ENCODE data around the gene EMC8.

EMC8 gene

GRCh38 chr16:85753559-85753958, 45.8 kb downstream of the EMC8 start:
- Histone ChIP-seq H3K36me3 (ENCODE audit: control insufficient read depth in 4 of 4, insufficient read depth in 4 of 4, low read length in 3 of 4) (no peaks in the 10 kb centered on the region), H3K4me3 (ENCODE audit: control insufficient read depth in 1 of 7, extremely low read depth in 1 of 7, insufficient read depth in 4 of 7, low read depth in 2 of 7, low read length in 6 of 7) (no peak overlapping the region), H3K27ac (ENCODE audit: insufficient read depth in 1 of 2, low read depth in 1 of 2, low read length in 2 of 2, poor library complexity in 1 of 2, severe bottlenecking in 2 of 2) (no peak overlapping the region), H3K9me3 (ENCODE audit: control extremely low read depth in 1 of 5, control insufficient read depth in 4 of 5, insufficient read depth in 2 of 5, low read depth in 1 of 5, low read length in 4 of 5) (no peaks in the 10 kb centered on the region), H3K27me3 (replicated peaks in 2 of 5; ENCODE audit: control insufficient read depth in 4 of 5, insufficient read depth in 5 of 5, low read length in 4 of 5) (peaks cover 0 to 28% (median 9%) of the 10 kb centered on the region in 5 experiments), H3K4me1 (ENCODE audit: control extremely low read depth in 1 of 4, control insufficient read depth in 4 of 4, insufficient read depth in 4 of 4, low read length in 3 of 4) (peaks cover 2 to 59% (median 21%) of the 10 kb centered on the region in 4 experiments)
- POLR2A ChIA-PET: no interaction called here
- DNase-seq: no peak
- 83% methylated on average over 3 of the region's 6 CpGs for WGBS (ENCODE audit: insufficient coverage)
- CTCF ChIA-PET: interaction anchor here (1.2 kb wide), 1 partner anchor 33 kb away, joined by 3 read pairs; no protein-coding TSS in a partner anchor

DNA sequence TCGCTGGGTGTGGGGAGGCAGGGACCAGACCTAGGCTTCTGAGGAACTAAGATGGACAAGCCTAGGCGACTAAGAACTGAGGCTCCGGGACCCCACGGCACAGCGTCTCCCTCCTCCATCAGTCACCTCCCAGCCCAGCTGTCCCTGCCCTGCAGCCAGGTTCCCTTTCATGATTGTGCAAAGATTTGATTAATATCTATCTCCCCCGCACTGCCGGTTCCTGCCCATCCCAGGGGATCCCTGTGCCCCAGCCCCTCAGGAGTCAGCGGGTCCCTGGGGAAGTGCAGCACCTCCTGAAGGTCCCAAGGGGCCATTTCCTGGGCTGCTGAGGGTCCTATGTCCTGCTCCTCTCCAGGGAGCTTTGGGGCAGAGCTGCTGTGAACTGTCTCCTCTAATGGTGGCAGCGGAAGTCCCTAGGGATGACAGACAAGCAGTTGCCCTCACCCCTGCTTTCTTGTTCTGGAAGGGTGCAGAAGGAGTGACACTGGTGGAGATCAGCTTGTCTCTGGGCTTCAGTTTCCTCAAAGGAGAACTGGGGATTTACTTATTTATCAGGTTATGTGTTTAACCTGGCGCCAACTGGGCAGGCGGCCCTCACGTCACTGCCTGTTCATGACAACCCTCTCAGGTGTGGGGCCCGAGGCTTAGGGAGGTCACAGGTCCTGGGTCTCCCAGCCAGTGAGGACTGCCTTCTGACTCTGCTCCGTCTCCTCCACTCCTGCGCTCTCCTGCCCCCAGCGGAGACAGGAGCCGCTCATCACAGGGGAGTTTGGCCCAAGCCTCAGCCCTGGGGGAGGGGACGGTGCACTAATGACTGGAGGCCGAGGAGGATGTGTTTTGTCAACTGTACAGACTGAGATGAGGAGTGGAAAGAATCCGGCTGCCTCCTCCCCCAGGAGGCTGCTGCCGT, 46.6 kb downstream of the EMC8 start:
- CTCF ChIA-PET: interaction anchor here (1.2 kb wide), 1 partner anchor 32 kb away, joined by 3 read pairs; no protein-coding TSS in a partner anchor
- H3K4me3 ChIP-seq (ENCODE audit: control insufficient read depth in 1 of 7, extremely low read depth in 1 of 7, insufficient read depth in 4 of 7, low read depth in 2 of 7, low read length in 6 of 7): no peak overlapping the region

DNA sequence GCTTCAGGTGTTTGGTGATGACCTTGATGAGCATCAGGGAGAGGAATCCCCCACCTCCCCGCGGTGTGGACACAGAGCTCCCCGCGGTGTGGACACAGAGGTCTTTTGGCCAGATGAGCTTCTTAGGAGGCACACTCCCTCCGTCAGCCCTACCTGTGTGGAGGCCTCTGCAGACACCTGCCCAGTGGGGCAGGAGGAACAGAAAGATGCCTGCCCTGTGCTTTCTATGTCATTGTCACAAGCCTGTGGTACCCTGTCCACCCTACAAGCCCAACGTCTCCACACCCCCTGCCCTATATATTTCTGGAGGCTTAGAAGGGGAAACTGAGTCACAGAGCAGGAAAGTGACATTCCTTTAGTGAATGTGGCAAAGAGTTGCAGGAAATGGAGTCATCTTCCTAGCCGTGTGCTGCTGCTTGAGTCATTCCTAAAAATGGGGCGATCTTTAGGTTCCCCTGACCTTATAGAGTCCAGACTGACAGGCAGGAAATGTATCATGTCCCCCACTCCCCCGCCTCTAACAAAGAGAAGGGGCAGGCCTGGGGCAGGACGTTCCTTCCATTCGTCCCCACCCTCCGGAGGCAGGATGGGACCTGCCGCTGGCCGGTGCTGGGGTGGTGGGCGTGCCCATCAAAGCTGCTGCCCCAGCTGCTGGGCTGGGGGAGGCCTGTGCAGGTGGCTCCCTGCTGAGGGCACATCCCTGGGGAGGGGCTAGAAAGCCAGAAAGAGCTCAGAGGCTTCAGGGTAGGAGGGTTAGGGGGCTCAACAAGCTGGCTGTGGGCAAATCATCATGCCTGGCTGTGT, 47.4 kb downstream of the EMC8 start:
- H3K27me3 ChIP-seq (replicated peaks in 2 of 5; ENCODE audit: control insufficient read depth in 4 of 5, insufficient read depth in 5 of 5, low read length in 4 of 5): peaks cover 0 to 28% (median 9%) of the 10 kb centered on the region in 5 experiments
- POLR2A ChIA-PET: no interaction called here
- DNase-seq: no peak
- H3K4me3 ChIP-seq (ENCODE audit: control insufficient read depth in 1 of 7, extremely low read depth in 1 of 7, insufficient read depth in 4 of 7, low read depth in 2 of 7, low read length in 6 of 7): no peak overlapping the region
- H3K4me1 ChIP-seq (ENCODE audit: control extremely low read depth in 1 of 4, control insufficient read depth in 4 of 4, insufficient read depth in 4 of 4, low read length in 3 of 4): peaks cover 0 to 45% (median 20%) of the 10 kb centered on the region in 4 experiments
- H3K36me3 ChIP-seq (ENCODE audit: control insufficient read depth in 4 of 4, insufficient read depth in 4 of 4, low read length in 3 of 4): no peaks in the 10 kb centered on the region
- H3K27ac ChIP-seq (ENCODE audit: insufficient read depth in 1 of 2, low read depth in 1 of 2, low read length in 2 of 2, poor library complexity in 1 of 2, severe bottlenecking in 2 of 2): no peak overlapping the region
- 66% methylated on average over 9 of the region's 15 CpGs for WGBS (ENCODE audit: insufficient coverage)
- CTCF ChIA-PET: interaction anchor here (0.8 kb wide), 1 partner anchor 9 kb away, joined by 3 read pairs; no protein-coding TSS in a partner anchor
- H3K9me3 ChIP-seq (ENCODE audit: control extremely low read depth in 1 of 5, control insufficient read depth in 4 of 5, insufficient read depth in 2 of 5, low read depth in 1 of 5, low read length in 4 of 5): no peaks in the 10 kb centered on the region

More for the DNA sequence above, 46.6 kb downstream of the EMC8 start:
- Histone ChIP-seq H3K27me3 (replicated peaks in 2 of 5; ENCODE audit: control insufficient read depth in 4 of 5, insufficient read depth in 5 of 5, low read length in 4 of 5) (peaks cover 0 to 28% (median 9%) of the 10 kb centered on the region in 5 experiments), H3K4me1 (ENCODE audit: control extremely low read depth in 1 of 4, control insufficient read depth in 4 of 4, insufficient read depth in 4 of 4, low read length in 3 of 4) (peaks cover 0 to 52% (median 20%) of the 10 kb centered on the region in 4 experiments), H3K9me3 (ENCODE audit: control extremely low read depth in 1 of 5, control insufficient read depth in 4 of 5, insufficient read depth in 2 of 5, low read depth in 1 of 5, low read length in 4 of 5) (no peaks in the 10 kb centered on the region), H3K27ac (ENCODE audit: insufficient read depth in 1 of 2, low read depth in 1 of 2, low read length in 2 of 2, poor library complexity in 1 of 2, severe bottlenecking in 2 of 2) (no peak overlapping the region), H3K36me3 (ENCODE audit: control insufficient read depth in 4 of 4, insufficient read depth in 4 of 4, low read length in 3 of 4) (no peaks in the 10 kb centered on the region)
- POLR2A ChIA-PET: no interaction called here
- no peak for DNase-seq
- 89% methylated on average over 20 of the region's 21 CpGs for WGBS (ENCODE audit: insufficient coverage)

DNA sequence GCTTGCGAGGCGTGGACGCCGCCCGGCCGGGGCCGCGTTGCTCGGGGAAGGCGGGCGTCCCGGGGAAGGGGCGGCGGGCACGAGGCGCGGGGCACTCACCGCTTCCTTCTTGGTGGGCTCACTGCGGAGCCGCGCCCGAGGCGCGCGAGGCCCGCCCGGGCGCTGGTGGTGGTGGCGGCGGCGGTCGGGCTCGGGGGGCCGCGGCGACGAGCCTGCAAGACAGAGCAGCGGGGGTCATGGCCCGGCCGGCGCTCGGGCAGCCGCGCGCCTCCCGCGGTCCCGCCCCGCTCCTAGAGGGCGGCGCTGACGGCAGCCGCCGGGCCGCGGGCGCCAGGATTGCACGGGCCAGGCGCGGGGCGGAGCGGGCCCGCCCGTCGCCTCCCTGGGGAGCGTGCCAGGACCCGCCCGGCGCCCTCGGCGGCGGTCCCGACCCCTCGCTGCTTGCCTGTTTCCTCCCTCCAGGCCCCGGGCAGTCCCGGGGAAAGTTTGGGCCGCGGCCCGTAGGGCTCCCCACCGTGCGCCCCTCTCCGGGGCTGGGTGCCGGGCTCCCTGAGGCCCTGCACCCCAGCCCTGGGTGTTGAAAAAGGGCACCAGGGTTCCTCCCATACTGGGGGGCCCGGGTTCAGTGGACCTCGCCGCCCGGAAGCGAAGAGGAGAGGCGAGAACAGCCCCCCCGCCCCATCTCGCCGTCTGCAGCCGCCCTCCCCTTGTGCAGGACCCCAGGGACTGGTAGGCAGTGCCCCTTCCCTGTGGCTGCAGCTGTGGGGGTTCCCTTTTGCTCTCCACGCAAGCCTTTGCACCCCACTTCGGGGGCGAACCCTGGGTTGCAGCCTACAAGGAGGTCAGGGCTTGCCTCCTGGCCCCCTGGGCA, 48.3 kb downstream of the EMC8 start, which contains the start of gene C16orf74:
Gene C16orf74, minus strand, starts transcription at position 270 of the 871 bp plus-strand sequence. CDS start 15,879 bp downstream, outside the sequence.
- ChIA-PET CTCF (interaction anchor here (0.8 to 1.0 kb wide), 2 partner anchors 9 to 11 kb away, joined by 3 read pairs; no protein-coding TSS in a partner anchor), POLR2A (no interaction called here)
- Histone ChIP-seq H3K27ac (ENCODE audit: insufficient read depth in 1 of 2, low read depth in 1 of 2, low read length in 2 of 2, poor library complexity in 1 of 2, severe bottlenecking in 2 of 2) (no peak within 1 kb of the TSS), H3K36me3 (ENCODE audit: control insufficient read depth in 4 of 4, insufficient read depth in 4 of 4, low read length in 3 of 4) (peaks cover 0 to 2% (median 0%) of the 10 kb centered on the region in 4 experiments), H3K9me3 (ENCODE audit: control extremely low read depth in 1 of 5, control insufficient read depth in 4 of 5, insufficient read depth in 2 of 5, low read depth in 1 of 5, low read length in 4 of 5) (no peaks in the 10 kb centered on the region), H3K4me1 (ENCODE audit: control extremely low read depth in 1 of 4, control insufficient read depth in 4 of 4, insufficient read depth in 4 of 4, low read length in 3 of 4) (peaks cover 0 to 42% (median 20%) of the 10 kb centered on the region in 4 experiments), H3K27me3 (replicated peaks in 2 of 5; ENCODE audit: control insufficient read depth in 4 of 5, insufficient read depth in 5 of 5, low read length in 4 of 5) (peaks cover 0 to 28% (median 9%) of the 10 kb centered on the region in 5 experiments), H3K4me3 (ENCODE audit: control insufficient read depth in 1 of 7, extremely low read depth in 1 of 7, insufficient read depth in 4 of 7, low read depth in 2 of 7, low read length in 6 of 7) (peak within 1 kb of the TSS; percentile 28 to 69 (median 66))
- 14% methylated on average over 50 of the region's 96 CpGs for WGBS (ENCODE audit: insufficient coverage)
- peak in 2 of 3 donors; percentile 28 to 45 for DNase-seq

- POLR2A ChIA-PET: no interaction called here
- no peaks in the 10 kb centered on the region for H3K9me3 ChIP-seq (ENCODE audit: control extremely low read depth in 1 of 5, control insufficient read depth in 4 of 5, insufficient read depth in 2 of 5, low read depth in 1 of 5, low read length in 4 of 5)
- WGBS (ENCODE audit: insufficient coverage): under 1% methylated on average over 35 of the region's 51 CpGs
- H3K36me3 ChIP-seq (ENCODE audit: control insufficient read depth in 4 of 4, insufficient read depth in 4 of 4, low read length in 3 of 4): peaks cover 0 to 2% (median 0%) of the 10 kb centered on the region in 4 experiments
- peak overlapping the region; percentile 28 to 69 (median 66) for H3K4me3 ChIP-seq (ENCODE audit: control insufficient read depth in 1 of 7, extremely low read depth in 1 of 7, insufficient read depth in 4 of 7, low read depth in 2 of 7, low read length in 6 of 7)
- peaks cover 0 to 37% (median 20%) of the 10 kb centered on the region in 4 experiments for H3K4me1 ChIP-seq (ENCODE audit: control extremely low read depth in 1 of 4, control insufficient read depth in 4 of 4, insufficient read depth in 4 of 4, low read length in 3 of 4)
- CTCF ChIA-PET: interaction anchor here (1.0 to 1.6 kb wide), 2 partner anchors 11 to 33 kb away, joined by 3 to 4 read pairs; no protein-coding TSS in a partner anchor
- peaks cover 0 to 28% (median 9%) of the 10 kb centered on the region in 5 experiments for H3K27me3 ChIP-seq (replicated peaks in 2 of 5; ENCODE audit: control insufficient read depth in 4 of 5, insufficient read depth in 5 of 5, low read length in 4 of 5)
- peak in 2 of 3 donors; percentile 71 to 72 for DNase-seq
- no peak overlapping the region for H3K27ac ChIP-seq (ENCODE audit: insufficient read depth in 1 of 2, low read depth in 1 of 2, low read length in 2 of 2, poor library complexity in 1 of 2, severe bottlenecking in 2 of 2)
Observed at GRCh38 chr16:85750146-85750826, 49.1 kb downstream of the EMC8 start.

- DNase-seq: no peak
- CTCF ChIA-PET: interaction anchor here (1.0 to 1.6 kb wide), 3 partner anchors 9 to 33 kb away, joined by 3 to 4 read pairs (median 4); no protein-coding TSS in a partner anchor
Observed at GRCh38 chr16:85749771-85750145, 49.6 kb downstream of the EMC8 start.

More at GRCh38 chr16:85749771-85750145, 49.6 kb downstream of the EMC8 start:
- 30% methylated on average over 13 of the region's 14 CpGs for WGBS (ENCODE audit: insufficient coverage)
- peak overlapping the region in 5 of 7 experiments; percentile 32 to 69 (median 68) for H3K4me3 ChIP-seq (ENCODE audit: control insufficient read depth in 1 of 7, extremely low read depth in 1 of 7, insufficient read depth in 4 of 7, low read depth in 2 of 7, low read length in 6 of 7)
- no peak overlapping the region for H3K27ac ChIP-seq (ENCODE audit: insufficient read depth in 1 of 2, low read depth in 1 of 2, low read length in 2 of 2, poor library complexity in 1 of 2, severe bottlenecking in 2 of 2)
- POLR2A ChIA-PET: no interaction called here
- peaks cover 0 to 28% (median 9%) of the 10 kb centered on the region in 5 experiments for H3K27me3 ChIP-seq (replicated peaks in 2 of 5; ENCODE audit: control insufficient read depth in 4 of 5, insufficient read depth in 5 of 5, low read length in 4 of 5)
- peaks cover 0 to 2% (median 0%) of the 10 kb centered on the region in 4 experiments for H3K36me3 ChIP-seq (ENCODE audit: control insufficient read depth in 4 of 4, insufficient read depth in 4 of 4, low read length in 3 of 4)
- H3K4me1 ChIP-seq (ENCODE audit: control extremely low read depth in 1 of 4, control insufficient read depth in 4 of 4, insufficient read depth in 4 of 4, low read length in 3 of 4): peaks cover 0 to 36% (median 20%) of the 10 kb centered on the region in 4 experiments
- H3K9me3 ChIP-seq (ENCODE audit: control extremely low read depth in 1 of 5, control insufficient read depth in 4 of 5, insufficient read depth in 2 of 5, low read depth in 1 of 5, low read length in 4 of 5): no peaks in the 10 kb centered on the region

All from common myeloid progenitor, CD34-positive (primary cell).